SK-N-SH treated with all-trans-retinoic acid at 6 μM for 48 hours (cell line): ENCODE data around the gene FAT4.

ENCODE experiments used
- BACH2 ChIP-seq: fragments of 250-450 bp; sonication (Bioruptor Pico); IDR thresholded peaks from 2 replicates; pipeline ENCODE4 v1.9.0; 2021; ENCODE audit warnings: mild to moderate bottlenecking, borderline replicate concordance
- CREB5 ChIP-seq: fragments of 250-450 bp; sonication (Bioruptor Pico); IDR thresholded peaks from 2 replicates; pipeline ENCODE4 v1.5.1; 2020; ENCODE audit warnings: low read depth, mild to moderate bottlenecking, moderate library complexity
- CSDC2 ChIP-seq: fragments of 250-450 bp; sonication (Bioruptor Pico); IDR thresholded peaks from 2 replicates; pipeline ENCODE4 v1.5.0; 2020; ENCODE audit warnings: mild to moderate bottlenecking, moderate library complexity
- ESRRG ChIP-seq: fragments of 250-450 bp; sonication (Bioruptor Pico); IDR thresholded peaks from 2 replicates; pipeline ENCODE4 v1.6.1; 2021; ENCODE audit warnings: mild to moderate bottlenecking
- GLIS3 ChIP-seq: fragments of 250-450 bp; sonication (Bioruptor Pico); IDR thresholded peaks from 2 replicates; pipeline ENCODE4 v1.5.0; 2020; ENCODE audit warnings: mild to moderate bottlenecking, moderate library complexity
- ISL1 ChIP-seq: fragments of 250-450 bp; sonication (Bioruptor Pico); IDR thresholded peaks from 2 replicates; pipeline ENCODE4 v2.1.2; 2022; ENCODE audit warnings: mild to moderate bottlenecking, moderate library complexity
- OSR1 ChIP-seq: fragments of 250-450 bp; sonication (Bioruptor Pico); IDR thresholded peaks from 2 replicates; pipeline ENCODE4 v1.8.0; 2022; ENCODE audit warnings: moderate library complexity, mild to moderate bottlenecking, inconsistent platforms
- PATZ1 ChIP-seq: fragments of 250-450 bp; sonication (Bioruptor Pico); IDR thresholded peaks from 2 replicates; pipeline ENCODE4 v1.8.0; 2020; ENCODE audit warnings: mild to moderate bottlenecking, moderate library complexity, borderline replicate concordance
- POU6F1 ChIP-seq: fragments of 250-450 bp; sonication (Bioruptor Pico); IDR thresholded peaks from 2 replicates; pipeline ENCODE4 v1.8.0; 2021; ENCODE audit warnings: low read depth, mild to moderate bottlenecking, moderate library complexity, borderline replicate concordance
- PPARA ChIP-seq: fragments of 250-450 bp; sonication (Bioruptor Pico); IDR thresholded peaks from 2 replicates; pipeline ENCODE4 v1.5.0; 2020; ENCODE audit warnings: mild to moderate bottlenecking, borderline replicate concordance
- SNAI2 ChIP-seq: fragments of 250-450 bp; sonication (Bioruptor Pico); IDR thresholded peaks from 2 replicates; pipeline ENCODE4 v1.5.0; 2020; ENCODE audit warnings: mild to moderate bottlenecking, moderate library complexity
- TOX ChIP-seq: fragments of 250-450 bp; sonication (Bioruptor Pico); IDR thresholded peaks from 2 replicates; pipeline ENCODE4 v1.8.0; 2021; ENCODE audit warnings: mild to moderate bottlenecking, moderate library complexity, borderline replicate concordance
- ZFP3 ChIP-seq: fragments of 250-450 bp; sonication (Bioruptor Pico); IDR thresholded peaks from 2 replicates; pipeline ENCODE4 v1.5.0; 2020; ENCODE audit warnings: mild to moderate bottlenecking, moderate library complexity
- TF ChIP-seq, protein P1 (sequence below): fragments of 250-450 bp; sonication (Bioruptor Pico); IDR thresholded peaks from 2 replicates; pipeline ENCODE4 v1.5.0; 2020; ENCODE audit warnings: mild to moderate bottlenecking, moderate library complexity

- TF ChIP-seq PATZ1 (CRISPR knock-in tag) = no peak
- TF ChIP-seq ISL1 (CRISPR knock-in tag) = no peak
- TF ChIP-seq PPARA (CRISPR knock-in tag) = no peak
- no peak for TF ChIP-seq OSR1 (CRISPR knock-in tag)
- TF ChIP-seq CSDC2 (CRISPR knock-in tag) = no peak
- TF ChIP-seq, protein P1, sequence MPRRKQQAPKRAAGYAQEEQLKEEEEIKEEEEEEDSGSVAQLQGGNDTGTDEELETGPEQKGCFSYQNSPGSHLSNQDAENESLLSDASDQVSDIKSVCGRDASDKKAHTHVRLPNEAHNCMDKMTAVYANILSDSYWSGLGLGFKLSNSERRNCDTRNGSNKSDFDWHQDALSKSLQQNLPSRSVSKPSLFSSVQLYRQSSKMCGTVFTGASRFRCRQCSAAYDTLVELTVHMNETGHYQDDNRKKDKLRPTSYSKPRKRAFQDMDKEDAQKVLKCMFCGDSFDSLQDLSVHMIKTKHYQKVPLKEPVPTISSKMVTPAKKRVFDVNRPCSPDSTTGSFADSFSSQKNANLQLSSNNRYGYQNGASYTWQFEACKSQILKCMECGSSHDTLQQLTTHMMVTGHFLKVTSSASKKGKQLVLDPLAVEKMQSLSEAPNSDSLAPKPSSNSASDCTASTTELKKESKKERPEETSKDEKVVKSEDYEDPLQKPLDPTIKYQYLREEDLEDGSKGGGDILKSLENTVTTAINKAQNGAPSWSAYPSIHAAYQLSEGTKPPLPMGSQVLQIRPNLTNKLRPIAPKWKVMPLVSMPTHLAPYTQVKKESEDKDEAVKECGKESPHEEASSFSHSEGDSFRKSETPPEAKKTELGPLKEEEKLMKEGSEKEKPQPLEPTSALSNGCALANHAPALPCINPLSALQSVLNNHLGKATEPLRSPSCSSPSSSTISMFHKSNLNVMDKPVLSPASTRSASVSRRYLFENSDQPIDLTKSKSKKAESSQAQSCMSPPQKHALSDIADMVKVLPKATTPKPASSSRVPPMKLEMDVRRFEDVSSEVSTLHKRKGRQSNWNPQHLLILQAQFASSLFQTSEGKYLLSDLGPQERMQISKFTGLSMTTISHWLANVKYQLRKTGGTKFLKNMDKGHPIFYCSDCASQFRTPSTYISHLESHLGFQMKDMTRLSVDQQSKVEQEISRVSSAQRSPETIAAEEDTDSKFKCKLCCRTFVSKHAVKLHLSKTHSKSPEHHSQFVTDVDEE (CRISPR knock-in tag) = no peak
- no peak for TF ChIP-seq BACH2 (CRISPR knock-in tag)
- TF ChIP-seq TOX (CRISPR knock-in tag) = no peak
- no peak for TF ChIP-seq ZFP3 (CRISPR knock-in tag)
- no peak for TF ChIP-seq ESRRG (CRISPR knock-in tag)
- TF ChIP-seq CREB5 (CRISPR knock-in tag) = no peak
- no peak for TF ChIP-seq GLIS3
- TF ChIP-seq POU6F1 = no peak
- TF ChIP-seq SNAI2 (CRISPR knock-in tag) = no peak
These were observed 31.0 kb upstream of the FAT4 start for GRCh38 chr4:125283707-125284279.
